ENCODE results near the gene PLAAT2.

- TF ChIP-seq CTCF (IDR thresholded peaks at IDR 0.05) (peak in 1 of 6 experiments; percentile 10), POLR2A (IDR thresholded peaks at IDR 0.05) (no peak)
Observed at GRCh38 chr11:63573881-63574855, 11.0 kb upstream of the PLAAT2 start.
